HepG2 (cell line): Measurements from ENCODE around the gene CBR4. TPM values are rescaled to one million over a fixed set of nuclear protein-coding genes. Genes with fewer than 3 reads are reported as not detected.
A peak's percentile ranks its signal among the peaks of the same experiment; 100 is the strongest.

ENCODE experiments used
- CBX5 ChIP-seq: sonication (generic); formaldehyde crosslinking; IDR thresholded peaks from 2 replicates; pipeline ENCODE4 v1.4.0; 2020; ENCODE audit warnings: missing genetic modification reagents, borderline replicate concordance
- EHMT2 ChIP-seq: fragments of 200-600 bp; sonication (generic); IDR thresholded peaks from 2 replicates; pipeline ENCODE4 v1.7.0; 2017; ENCODE audit warnings: antibody characterized with exemption, low read depth, low read length, borderline replicate concordance
- ELF1 ChIP-seq: sonication (generic); formaldehyde crosslinking; IDR thresholded peaks from 2 replicates; pipeline ENCODE4 v1.4.0; 2020; ENCODE audit warnings: missing genetic modification reagents
- FOXP1 ChIP-seq, 2 experiments: fragments of 450-650 bp in 1 of 2; IDR thresholded peaks; 2 replicates each; pipeline ENCODE4 v1.6.1; 2017 to 2018; ENCODE audit warnings: antibody characterized with exemption in 1 of 2
- KDM2A ChIP-seq: sonication (generic); formaldehyde crosslinking; IDR thresholded peaks from 2 replicates; pipeline ENCODE4 v1.4.0; 2020; ENCODE audit warnings: low read depth, missing genetic modification reagents, borderline replicate concordance
- NFE2 ChIP-seq: sonication (generic); formaldehyde crosslinking; IDR thresholded peaks from 2 replicates; pipeline ENCODE4 v1.4.0; 2020; ENCODE audit warnings: missing genetic modification reagents
- PLRG1 ChIP-seq: fragments of 450-650 bp; conservative IDR thresholded peaks from 2 replicates; pipeline ENCODE4 v1.6.1; 2016
- RFX1 ChIP-seq: fragments of 450-650 bp; IDR thresholded peaks from 2 replicates; pipeline ENCODE4 v1.6.1; 2017
- RORA ChIP-seq: sonication (generic); formaldehyde crosslinking; IDR thresholded peaks from 2 replicates; pipeline ENCODE4 v1.5.0; 2020; ENCODE audit warnings: mild to moderate bottlenecking, missing genetic modification reagents, moderate library complexity
- SRSF9 ChIP-seq: fragments of 200-400 bp; formaldehyde crosslinking; IDR thresholded peaks from 2 replicates; pipeline ENCODE4 v1.6.1; 2018; ENCODE audit warnings: borderline replicate concordance, mild to moderate bottlenecking, low read depth, low read length; ENCODE audit not compliant: insufficient read depth, poor library complexity, severe bottlenecking
- SSRP1 ChIP-seq: IDR thresholded peaks from 2 replicates; pipeline ENCODE4 v1.6.1; 2016; ENCODE audit warnings: control low read depth
- TRIM24 ChIP-seq: sonication (generic); formaldehyde crosslinking; IDR thresholded peaks from 2 replicates; pipeline ENCODE4 v1.8.0; 2022; ENCODE audit warnings: mild to moderate bottlenecking, missing genetic modification reagents
- ZBTB40 ChIP-seq, 2 experiments: fragments of 450-650 bp in 1 of 2; sonication (generic) in 1 of 2; formaldehyde crosslinking in 1 of 2; IDR thresholded peaks; 2 replicates each; pipeline versions ENCODE4 v1.6.1 to v1.8.0; 2016 to 2022; ENCODE audit warnings: antibody characterized with exemption in 1 of 2, mild to moderate bottlenecking in 1 of 2, missing genetic modification reagents in 1 of 2
- ZFP82 ChIP-seq: sonication (generic); formaldehyde crosslinking; IDR thresholded peaks from 2 replicates; pipeline ENCODE4 v1.5.1; 2020; ENCODE audit warnings: mild to moderate bottlenecking, missing genetic modification reagents, borderline replicate concordance
- ZFX ChIP-seq: sonication (generic); formaldehyde crosslinking; IDR thresholded peaks from 2 replicates; pipeline ENCODE4 v1.4.0; 2020; ENCODE audit warnings: mild to moderate bottlenecking, low read depth, missing genetic modification reagents, moderate library complexity
- ZNF136 ChIP-seq: sonication (generic); formaldehyde crosslinking; IDR thresholded peaks from 2 replicates; pipeline ENCODE4 v1.8.1; 2022; ENCODE audit warnings: low read depth, mild to moderate bottlenecking, moderate library complexity, missing genetic modification reagents
- ZNF333 ChIP-seq: sonication (generic); formaldehyde crosslinking; IDR thresholded peaks from 2 replicates; pipeline ENCODE4 v1.4.0; 2020; ENCODE audit warnings: mild to moderate bottlenecking, missing genetic modification reagents, borderline replicate concordance
- ZNF350 ChIP-seq: sonication (generic); formaldehyde crosslinking; IDR thresholded peaks from 2 replicates; pipeline ENCODE4 v1.4.0; 2020; ENCODE audit warnings: mild to moderate bottlenecking, low read depth, missing genetic modification reagents, borderline replicate concordance
- polyA plus RNA-seq, 8 experiments: library from polyadenylated mRNA; depleted of rRNA in 3 of 8; stranded (reverse) in 7 of 8; unstranded in 1 of 8; fragments of >200 nt; fragmentation: Illumina TruSeq in 4 of 8; extraction: Trizol in 4 of 8; gene quantifications; 2 replicates each; pipeline versions ENCODE4 v1.2.1 to v1.2.3, GENCODE V29; 2011 to 2016; ENCODE audit warnings: low read depth in 4 of 8, missing spikeins in 1 of 8, mixed read lengths in 1 of 8; ENCODE audit not compliant: insufficient read depth in 1 of 8
- total RNA-seq, 5 experiments: library from RNA; depleted of rRNA; stranded (reverse); fragments of >200 nt; fragmentation: Illumina TruSeq; extraction: Trizol; gene quantifications; 2 replicates each; pipeline ENCODE4 v1.2.3, GENCODE V29; 2016; ENCODE audit warnings: low read depth in 1 of 5
- TF ChIP-seq, protein P1 (sequence below): sonication (generic); formaldehyde crosslinking; IDR thresholded peaks from 2 replicates; pipeline ENCODE4 v1.9.0; 2021; ENCODE audit warnings: missing genetic modification reagents, mild to moderate bottlenecking, borderline replicate concordance
- TF ChIP-seq, protein P2 (sequence below): sonication (generic); formaldehyde crosslinking; IDR thresholded peaks from 2 replicates; pipeline ENCODE4 v1.4.0; 2020; ENCODE audit warnings: mild to moderate bottlenecking, missing genetic modification reagents

CBR4 gene
- total and polyA plus RNA-seq, 2 of the 13 experiments (the other 11 are each of a cell fraction or from before 2014, with no cell fraction given): 7.3 to 20.7 TPM

- TF ChIP-seq ZBTB40 (IDR thresholded peaks at IDR 0.05): no peak
- TF ChIP-seq ZBTB40 (CRISPR knock-in tag; IDR thresholded peaks at IDR 0.05): no peak
- 0 out of 2 replicates have a peak, but pooled peaks have one; percentile 19 for TF ChIP-seq NFE2 (CRISPR knock-in tag)
- TF ChIP-seq RORA (CRISPR knock-in tag): no peak
- no peak for TF ChIP-seq PLRG1
- no peak for TF ChIP-seq RFX1
- TF ChIP-seq, protein P1, sequence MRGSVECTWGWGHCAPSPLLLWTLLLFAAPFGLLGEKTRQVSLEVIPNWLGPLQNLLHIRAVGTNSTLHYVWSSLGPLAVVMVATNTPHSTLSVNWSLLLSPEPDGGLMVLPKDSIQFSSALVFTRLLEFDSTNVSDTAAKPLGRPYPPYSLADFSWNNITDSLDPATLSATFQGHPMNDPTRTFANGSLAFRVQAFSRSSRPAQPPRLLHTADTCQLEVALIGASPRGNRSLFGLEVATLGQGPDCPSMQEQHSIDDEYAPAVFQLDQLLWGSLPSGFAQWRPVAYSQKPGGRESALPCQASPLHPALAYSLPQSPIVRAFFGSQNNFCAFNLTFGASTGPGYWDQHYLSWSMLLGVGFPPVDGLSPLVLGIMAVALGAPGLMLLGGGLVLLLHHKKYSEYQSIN (CRISPR knock-in tag): no peak
- no peak for TF ChIP-seq ZNF350 (CRISPR knock-in tag)
- TF ChIP-seq KDM2A: no peak
- TF ChIP-seq EHMT2: no peak
- no peak for TF ChIP-seq TRIM24 (CRISPR knock-in tag)
- no peak for TF ChIP-seq ELF1 (CRISPR knock-in tag)
- TF ChIP-seq ZNF136 (CRISPR knock-in tag): no peak
- TF ChIP-seq, protein P2, sequence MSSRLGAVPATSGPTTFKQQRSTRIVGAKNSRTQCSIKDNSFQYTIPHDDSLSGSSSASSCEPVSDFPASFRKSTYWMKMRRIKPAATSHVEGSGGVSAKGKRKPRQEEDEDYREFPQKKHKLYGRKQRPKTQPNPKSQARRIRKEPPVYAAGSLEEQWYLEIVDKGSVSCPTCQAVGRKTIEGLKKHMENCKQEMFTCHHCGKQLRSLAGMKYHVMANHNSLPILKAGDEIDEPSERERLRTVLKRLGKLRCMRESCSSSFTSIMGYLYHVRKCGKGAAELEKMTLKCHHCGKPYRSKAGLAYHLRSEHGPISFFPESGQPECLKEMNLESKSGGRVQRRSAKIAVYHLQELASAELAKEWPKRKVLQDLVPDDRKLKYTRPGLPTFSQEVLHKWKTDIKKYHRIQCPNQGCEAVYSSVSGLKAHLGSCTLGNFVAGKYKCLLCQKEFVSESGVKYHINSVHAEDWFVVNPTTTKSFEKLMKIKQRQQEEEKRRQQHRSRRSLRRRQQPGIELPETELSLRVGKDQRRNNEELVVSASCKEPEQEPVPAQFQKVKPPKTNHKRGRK: no peak
- no peak for TF ChIP-seq SRSF9
- no peak for TF ChIP-seq ZFX (CRISPR knock-in tag)
- TF ChIP-seq ZNF333 (CRISPR knock-in tag): no peak
- no peak for TF ChIP-seq ZFP82 (CRISPR knock-in tag)
- TF ChIP-seq SSRP1 (CRISPR knock-in tag): no peak
- no peak for TF ChIP-seq CBX5 (CRISPR knock-in tag)
- TF ChIP-seq FOXP1 (IDR thresholded peaks at IDR 0.05): no peak
- peak; percentile 14; the same call in 1 of the 2 replicates for TF ChIP-seq FOXP1 (CRISPR knock-in tag; IDR thresholded peaks at IDR 0.05)
Measured at GRCh38 chr4:169012049-169012448, 2.0 kb upstream of the CBR4 start (continued).
